ENCODE measurements around the gene FCSK. TPM values are rescaled to one million over a fixed set of nuclear protein-coding genes. Genes with fewer than 3 reads are reported as not detected.
"Not testable (repeated sequence)": the region's sequence is repeated elsewhere in the genome, so short reads cannot be mapped to it uniquely, and the experiment has no call there.

Gene FCSK
- total RNA-seq, 1 donor from 2014 or later = 8.7 TPM

DNA sequence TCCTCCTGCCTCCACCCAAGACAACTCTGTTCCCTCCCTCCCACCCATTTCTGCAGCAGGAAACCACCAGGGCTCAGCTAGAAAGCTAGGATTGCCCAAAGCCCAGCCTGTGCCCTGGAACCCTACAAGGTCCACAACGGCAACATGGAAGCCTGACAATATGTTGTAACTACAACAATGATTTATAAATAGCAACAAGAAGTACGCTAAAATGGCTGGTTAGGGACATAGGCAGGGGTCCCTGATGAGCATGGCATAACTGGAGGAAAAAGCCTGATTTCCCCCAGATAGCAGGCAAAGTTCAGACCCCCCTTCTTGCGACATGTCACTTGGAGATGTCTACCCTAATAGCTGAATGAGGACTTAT, 22.1 kb upstream of the FCSK start:
- DNase-seq = no peak

DNA sequence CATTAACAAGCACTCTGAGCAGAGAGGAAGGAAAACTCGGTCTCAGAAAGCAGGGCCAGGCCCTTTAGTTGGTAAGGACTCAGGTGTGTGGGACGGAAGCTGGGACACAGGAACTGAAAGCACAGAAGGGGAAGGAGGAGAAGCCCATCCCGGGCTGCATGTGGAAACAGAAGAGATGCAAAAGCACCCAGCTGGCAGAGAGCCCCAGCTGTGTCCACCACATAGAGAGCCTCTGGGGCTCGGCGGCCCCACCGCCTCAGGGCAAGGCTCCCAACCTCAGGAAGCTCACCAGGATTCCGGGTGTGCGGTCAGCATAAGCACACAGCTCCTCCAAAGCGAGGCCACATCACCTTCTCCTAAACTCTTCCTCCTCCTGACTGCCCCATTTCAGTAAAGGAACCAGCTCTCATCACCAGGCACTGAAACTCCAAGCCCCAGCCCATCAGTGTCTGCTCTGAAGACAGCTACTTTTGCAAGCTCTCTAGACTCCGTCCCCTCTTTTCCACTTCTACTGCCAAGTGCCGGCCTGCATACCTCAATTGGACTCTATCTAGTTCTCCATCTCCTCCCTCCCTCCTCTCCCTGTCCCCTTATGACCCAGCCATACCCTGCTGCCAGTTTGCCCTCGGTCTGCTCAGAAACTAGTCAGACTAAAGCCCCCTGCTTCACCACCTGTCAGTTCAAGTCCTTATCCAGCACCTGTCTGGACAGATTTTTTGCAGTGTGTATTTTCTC, 21.5 kb upstream of the FCSK start:
- no peak for DNase-seq

DNA sequence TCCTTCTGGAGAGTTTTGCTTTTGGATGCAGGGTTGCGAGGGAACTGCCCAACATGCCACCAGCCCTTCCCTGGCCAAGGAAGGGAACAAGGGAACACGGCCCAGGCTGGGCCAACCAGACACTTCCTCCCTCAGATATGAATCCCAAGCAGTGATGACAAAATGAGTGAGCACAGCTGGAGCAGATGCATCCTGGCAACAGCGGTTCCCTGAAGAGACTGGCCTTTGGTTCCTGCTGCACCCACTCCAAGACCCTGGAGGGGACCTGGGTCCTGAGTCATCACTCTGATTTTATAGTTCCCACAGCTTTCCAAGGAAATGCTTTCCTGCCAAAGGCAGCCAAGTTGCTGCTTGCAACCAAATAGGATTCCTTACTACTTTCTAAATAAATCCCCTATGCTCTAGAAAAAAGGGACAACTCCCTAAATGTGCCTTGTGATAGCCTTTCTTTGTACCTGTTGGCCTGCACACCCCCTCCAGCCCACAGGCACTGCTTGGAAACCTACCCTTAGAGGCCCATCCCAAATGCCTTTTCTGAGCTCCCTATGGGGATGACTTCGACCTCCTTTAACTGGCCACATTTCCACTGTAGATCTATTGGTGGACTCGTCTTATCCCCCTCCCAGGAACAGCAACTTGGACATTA, 20.8 kb upstream of the FCSK start:
- peak; percentile 48 for DNase-seq

DNA sequence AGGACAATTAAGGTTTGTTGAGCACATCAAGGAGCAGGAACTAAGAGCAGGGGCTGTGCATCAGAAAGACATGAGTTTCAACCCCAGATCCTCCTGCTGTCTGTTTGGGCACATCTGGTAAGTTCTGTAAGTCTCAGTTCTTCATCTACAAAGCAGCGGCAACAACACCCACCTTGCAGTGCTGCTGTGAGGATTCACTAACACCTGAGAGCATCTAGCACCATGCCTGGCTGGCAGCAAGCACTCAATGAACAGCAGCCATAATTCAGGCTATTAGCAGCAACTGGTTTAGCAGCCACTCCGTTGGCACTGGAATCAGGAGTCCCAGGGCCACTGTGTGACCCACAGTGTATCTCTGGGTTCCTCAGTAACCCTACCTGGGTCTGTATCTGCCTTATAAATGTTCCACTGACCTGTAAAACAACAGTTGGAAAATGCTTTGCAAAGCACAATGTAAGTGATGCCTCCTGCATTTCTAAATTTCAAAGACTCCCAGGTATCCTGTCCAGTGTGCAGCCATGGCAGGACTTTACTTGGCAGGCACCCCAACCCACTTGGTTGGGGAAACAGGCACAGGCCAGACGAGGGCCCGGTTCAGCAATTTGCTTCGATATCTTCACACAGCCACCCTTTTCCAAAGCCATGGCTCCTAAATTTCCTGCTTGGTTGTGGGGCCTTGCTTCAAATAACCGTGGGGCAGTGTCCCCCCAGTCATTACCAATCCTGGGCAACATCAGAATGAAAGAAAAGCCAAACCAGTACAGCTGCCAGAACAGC, 19.7 kb upstream of the FCSK start:
- no peak for DNase-seq

DNA sequence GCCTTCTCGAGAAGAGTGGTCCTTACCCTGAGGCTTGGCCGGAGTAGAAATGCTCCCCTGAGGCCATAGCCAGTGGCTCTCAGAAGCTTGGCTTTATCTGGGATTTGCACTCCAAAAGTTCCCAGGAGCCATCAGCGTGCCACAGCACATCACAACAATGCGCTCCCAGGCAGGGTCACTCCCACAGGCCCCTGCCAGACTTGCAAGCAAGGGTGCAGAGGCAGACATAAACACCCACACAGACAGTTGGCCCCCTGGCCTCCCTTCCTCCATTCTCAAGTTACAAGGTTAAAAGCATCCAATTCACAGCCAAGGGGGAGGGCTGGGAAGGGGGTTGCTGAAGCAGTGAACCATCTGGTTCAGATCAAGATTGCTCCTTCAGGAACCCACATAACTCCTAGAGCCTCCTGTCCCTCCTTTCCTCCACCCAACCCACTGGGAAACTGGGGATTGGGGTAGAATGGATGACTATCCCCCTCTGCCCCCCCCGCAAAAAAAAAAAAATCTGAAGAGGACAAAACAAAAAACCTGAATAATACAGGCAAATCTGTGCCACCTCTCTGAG, 17.3 kb upstream of the FCSK start:
- DNase-seq = peak; percentile 70

DNA sequence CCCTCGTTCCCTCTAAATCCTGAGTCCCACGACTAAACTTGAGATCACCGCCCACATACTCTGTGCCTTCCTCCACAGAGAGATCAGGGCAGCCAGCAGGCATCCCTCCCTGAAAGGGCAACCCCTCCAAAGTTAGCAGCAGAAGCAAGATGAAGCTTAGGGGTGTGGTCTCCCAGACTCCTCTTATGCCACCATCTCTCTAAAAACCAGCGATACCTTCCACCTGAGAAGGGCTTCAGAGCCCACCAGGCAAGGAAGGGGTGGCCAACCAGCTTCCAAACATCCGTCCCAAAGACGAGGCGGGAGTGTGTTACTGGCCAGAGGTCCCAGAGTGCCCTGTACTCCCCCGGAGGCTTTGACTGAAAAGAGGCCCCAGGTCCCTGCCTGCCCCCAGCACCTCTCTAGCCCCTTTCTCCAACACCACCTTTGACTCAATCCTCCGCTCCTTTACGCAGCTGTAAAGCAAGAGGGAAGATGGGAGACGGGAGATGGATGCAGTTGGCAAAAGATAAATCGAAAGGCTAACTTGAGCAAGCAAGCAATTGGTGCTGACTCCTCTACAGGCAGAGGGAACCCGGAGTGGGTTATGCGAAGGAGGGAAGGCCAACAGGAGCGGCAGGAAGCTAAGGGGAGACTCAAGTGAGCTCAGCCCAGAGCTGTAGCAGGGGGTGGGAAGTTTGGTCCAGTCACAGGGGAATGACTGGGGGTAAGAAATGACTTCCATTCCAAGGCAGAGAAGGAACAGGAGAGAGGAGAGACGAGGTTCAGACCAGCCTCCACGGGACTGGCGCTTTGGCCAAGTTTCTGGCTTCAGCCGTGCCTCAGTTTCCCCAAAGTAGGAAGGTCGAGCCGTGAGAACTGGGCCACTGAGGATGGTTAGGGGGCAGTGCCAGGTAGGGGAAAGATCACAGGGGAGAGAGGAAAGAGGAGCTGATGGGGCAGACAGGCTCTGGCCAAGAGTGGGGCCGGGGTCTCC, 16.5 kb upstream of the FCSK start:
- DNase-seq = peak; percentile 48

DNA sequence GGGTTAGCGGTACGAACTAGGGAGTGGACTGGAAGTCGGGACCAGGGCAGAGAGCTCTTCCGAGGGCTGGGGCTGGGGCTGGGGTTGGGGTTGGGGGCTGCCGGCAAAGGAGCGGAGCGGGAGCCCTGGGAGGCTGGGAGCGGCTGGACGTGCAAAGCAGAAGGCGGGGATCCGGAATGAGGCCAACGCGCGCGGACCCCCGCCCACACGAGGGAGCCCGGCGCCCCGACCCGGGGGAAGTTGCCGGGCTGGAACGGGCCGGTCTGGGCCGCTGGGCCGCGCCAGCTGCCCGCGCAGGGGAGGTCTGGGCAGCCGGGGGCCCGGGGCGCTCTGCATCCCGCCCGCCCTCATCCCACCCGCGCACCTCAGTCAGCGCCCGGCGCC, 15.8 kb upstream of the FCSK start:
- DNase-seq = no peak

DNA sequence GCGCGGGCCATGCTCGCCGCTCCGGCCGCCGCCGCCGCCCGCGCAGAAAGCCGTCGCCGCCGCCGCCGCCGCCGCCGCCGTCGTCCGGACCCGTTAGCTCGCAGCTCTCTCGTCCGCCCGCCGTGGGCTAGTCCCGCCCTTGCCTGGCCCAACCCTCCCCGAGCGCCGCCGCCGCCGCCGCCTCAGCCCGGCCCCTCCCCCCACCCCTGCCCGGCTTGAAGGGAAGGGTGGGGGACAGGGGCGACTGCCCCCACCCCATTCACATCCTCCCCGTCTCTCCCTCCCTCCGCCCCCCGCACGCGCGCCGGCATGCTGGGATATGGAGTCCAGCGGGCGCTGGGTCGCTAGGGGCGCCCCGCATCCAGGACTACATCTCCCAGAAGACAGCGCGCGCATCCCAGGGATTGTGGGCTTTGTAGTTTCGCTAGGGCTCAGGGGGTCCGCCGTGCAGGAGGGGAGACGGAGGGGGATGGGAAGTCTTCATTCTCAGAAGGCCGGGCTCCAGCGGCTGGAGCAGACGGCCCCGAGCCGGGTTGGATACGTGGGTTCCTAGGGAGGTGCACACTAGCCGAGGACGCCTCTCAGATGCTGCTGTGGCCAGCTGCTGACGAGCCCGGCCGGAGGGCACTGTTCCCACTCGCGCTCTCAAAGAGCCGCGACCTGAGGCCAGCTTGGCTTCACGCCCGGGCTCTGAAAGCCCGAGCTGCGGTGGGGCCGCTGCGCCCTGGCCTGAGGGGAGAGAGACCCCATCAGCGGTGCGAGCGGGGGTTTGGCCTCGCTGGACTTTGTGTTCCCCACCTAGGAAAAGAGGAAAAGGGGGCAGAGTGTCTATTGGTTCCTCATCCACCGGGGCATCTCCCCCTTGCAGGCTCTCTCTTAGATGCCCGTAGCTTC, 15.2 kb upstream of the FCSK start, which contains the start of gene ST3GAL2:
ST3GAL2 (minus strand) TSS at position 132 of the 894 bp plus-strand sequence. CDS start 40,570 bp downstream, outside the sequence.
- peak; percentile 94 for DNase-seq

DNA sequence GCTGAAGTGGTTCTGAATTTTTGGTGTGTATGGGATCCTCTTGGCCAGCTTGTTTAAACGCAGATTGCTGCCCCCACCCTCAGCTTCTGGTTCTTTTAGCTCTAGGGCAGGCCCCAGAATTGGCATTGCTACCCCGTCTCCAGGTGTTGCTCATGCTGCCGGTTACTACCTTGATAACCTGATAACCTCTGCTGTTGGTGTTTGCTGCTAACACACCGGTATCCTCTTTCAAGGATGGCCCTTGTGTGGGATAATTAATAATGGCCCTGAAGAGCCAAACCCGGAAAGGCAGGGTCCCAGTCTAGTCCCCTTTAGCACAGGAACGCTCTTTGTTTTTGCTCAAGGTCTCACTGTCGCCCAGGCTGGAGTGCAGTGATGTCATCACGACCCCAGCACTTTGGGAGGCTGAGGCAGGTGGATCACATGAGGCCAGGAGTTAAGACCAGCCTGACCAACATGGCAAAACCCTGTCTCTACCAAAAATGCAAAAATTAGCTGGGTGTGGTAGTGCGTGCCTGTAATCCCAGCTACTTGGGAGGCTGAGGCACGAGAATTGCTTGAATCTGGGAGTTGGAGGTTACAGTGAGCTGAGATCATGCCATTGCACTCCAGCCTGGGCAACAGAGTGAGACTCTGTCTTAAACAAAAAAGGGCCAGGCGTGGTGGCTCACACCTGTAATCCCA, 14.2 kb upstream of the FCSK start:
- no peak for DNase-seq

DNA sequence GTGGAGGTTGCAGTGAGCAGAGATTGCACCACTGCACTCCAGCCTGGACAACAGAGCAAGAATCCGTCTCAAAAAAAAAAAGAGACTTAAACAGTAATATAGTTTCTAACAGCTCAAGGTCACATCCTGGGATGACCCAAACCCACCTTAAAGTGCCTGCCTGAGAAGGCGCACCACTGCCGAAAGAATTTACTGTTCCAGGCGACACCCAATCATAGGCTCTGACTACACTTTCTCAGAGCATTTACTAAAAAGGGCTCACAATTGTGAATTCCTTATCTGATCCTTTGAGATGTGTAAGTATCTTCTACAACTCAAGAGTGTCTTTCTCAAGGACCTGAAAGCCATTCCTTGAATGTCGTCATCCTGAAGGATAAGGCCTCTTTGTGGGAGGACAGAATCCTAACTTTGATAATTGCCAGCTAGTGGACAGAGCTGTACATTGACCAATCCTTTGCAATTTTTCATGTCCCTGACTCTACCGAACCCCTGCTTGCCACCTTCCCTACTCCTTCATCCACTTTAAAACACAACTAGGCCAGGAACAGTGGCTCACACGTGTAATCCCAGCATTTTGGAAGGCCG, 12.9 kb upstream of the FCSK start:
- no peak for DNase-seq

DNA sequence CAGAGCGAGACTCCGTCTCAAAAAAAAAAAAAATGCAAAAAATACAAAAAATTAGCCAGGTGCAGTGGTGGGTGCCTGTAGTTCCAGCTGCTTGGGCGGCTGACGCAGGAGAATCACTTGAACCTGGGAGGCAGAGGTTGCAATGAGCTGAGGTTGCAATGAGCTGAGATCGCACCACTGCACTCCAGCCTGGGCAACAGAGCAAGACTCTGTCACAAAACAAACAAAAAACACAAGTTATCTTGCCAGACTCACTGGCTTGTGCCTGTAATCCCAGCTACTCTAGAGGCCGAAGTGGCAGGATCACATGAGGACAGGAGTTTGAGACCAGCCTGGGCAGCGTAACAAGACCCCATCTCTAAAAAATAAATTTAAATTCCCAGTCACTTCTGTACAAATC, 12.1 kb upstream of the FCSK start:
- no peak for DNase-seq

DNA sequence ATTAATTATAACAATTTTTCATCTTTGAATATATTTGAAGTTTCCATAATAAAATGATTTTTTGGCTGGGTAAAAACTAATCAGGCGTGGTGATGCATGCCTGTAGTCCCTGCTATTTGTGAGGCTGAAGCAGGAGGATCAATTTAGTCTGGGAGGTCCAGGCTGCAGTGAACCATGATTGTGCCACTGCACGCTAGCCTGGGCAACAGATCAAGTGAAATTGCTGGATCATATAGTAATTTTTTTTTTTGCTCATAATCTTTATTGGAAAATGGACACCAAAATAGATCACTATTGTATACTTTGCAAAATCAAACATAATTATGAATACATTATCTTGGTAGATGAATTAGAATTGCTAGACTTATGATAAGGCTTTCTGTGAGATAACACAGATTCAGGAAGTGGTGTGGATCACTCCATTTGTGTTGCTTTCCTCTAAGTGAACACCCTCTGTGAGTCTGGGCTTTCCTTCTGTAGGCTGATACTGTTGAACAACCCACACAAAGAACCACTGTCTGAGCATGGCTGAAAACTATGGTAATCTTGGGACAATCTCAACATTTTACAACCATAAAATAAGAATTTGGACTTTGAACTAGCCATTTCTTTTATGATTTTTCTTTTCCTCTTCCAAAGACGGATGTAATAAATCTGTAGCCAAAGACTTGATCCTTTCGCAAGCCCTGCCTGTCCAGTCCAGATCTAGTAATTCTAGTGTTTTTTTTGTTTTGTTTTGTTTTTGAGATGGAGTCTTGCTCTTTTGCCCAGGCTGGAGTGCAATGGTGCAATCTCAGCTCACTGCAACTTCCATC, 9.9 kb upstream of the FCSK start:
- DNase-seq = no peak

DNA sequence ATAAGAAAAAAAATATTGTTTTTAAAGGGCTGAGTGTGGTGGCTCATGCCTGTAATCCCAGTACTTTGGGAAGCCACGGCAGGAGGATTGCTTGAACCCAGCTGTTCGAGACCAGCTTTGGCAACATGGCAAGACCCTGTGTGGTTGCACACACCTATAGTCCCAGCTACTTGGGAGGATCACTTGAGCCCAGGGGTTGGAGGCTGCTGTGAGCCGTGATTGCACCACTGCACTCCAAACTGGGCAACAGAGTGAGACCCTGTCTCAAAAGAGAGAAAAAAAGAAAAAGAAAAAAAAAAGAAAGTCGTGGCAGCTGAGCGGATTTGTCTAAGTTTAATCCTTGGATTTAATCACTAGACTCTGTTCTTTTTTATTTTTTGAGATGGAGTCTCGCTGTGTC, 6.3 kb upstream of the FCSK start:
- no peak for DNase-seq

DNA sequence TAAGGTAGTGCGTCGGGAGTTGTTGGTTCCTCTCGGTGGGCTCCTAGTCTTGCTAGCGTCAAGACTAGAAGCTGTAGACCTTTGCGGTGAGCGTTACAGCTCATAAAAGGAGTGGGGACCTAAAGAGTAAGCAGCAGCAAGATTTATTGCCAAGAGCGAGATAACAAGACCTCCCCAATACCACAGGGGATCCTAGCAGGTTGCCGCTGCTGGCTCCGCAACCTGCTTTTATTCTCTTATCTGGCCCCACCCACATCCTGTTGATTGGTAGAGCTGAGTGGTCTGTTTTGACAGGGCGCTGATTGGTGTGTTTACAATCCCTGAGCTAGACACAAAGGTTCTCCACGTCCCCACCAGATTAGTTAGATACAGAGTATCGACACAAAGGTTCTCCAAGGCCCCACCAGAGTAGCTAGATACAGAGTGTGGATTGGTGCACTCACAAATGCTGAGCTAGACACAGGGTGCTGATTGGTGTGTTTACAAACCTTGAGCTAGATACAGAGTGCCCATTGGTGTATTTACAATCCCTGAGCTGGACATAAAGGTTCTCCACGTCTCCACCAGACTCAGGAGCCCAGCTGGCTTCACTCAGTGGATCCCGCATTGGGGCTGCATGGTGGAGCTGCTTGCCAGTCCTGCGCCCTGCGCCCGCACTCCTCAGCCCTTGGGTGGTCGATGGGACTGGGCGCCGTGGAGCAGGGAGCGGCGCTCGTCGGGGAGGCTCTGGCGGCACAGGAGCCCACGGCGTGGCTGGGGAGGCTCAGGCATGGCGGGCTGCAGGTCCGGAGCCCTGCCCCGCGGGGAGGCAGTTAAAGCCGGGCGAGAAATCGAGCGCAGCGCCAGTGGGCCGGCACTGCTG, 4.0 kb upstream of the FCSK start:
- not testable (repeated sequence) for DNase-seq

DNA sequence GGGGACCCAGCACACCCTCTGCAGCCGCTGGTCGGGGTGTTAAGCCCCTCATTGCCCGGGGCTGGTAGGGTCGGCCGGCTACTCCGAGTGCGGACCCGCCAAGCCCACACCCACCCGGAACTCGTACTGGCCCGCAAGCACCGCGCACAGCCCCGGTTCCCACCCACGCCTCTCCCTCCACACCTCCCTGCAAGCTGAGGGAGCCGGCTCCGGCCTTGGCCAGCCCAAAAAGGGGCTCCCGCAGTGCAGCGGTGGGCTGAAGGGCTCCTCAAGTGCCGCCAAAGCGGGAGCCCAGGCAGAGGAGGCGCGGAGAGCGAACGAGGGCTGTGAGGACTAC, 3.4 kb upstream of the FCSK start:
- not testable (repeated sequence) for DNase-seq

DNA sequence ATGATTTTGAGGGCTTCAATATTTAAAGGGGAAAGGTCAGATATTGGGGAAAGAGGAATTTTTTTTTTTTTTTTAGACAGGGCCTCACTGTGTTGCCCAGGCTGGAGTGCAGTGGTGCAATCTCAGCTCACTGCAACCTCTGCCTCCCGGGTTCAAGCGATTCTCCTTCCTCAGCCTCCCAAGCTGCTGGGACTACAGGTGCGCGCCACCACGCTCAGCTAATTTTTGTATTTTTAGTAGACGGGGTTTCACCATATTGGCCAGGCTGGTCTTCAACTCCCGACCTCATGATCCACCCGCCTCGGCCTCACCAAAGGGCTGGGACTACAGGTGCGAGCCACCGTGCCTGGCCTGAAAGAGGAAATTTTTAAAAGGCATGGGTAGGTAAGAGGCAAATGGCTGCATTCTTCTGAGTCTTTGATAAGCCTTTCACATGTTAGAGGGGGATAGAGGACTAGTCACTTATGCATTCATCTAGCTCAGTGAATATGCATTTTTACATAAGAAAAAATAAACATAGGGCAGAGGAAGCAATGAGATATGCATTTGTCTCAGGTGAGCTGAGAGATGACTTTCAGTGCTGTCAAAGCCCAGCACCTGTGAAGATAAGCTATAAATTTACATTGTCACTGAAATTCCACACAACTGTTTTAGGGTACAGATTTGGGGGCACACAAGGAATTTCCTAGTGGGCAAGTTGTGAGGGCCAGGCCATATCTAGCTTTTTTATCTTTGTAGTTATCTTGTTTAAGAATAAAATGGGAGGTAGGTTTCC, 1.1 kb upstream of the FCSK start:
- DNase-seq = no peak

DNA sequence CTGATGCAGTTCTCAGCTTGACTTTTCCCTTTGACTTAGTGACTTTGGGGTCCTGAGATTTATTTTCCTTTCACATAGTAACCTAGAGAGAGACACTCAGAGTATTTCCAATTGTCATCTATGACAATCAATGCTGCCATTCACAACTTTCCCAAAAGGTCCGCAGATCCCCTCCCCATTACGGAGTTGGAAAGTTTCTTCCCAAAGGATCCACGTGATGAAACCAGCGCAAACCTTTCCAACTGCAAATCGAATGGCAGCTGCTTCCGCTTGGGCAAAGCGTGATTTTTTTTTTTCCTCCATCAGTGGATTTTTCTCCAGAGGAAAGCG, 538 bp upstream of the FCSK start:
- DNase-seq = no peak
